Measurements from ENCODE around the gene TRMT44.
A peak's percentile ranks its signal among the peaks of the same experiment; 100 is the strongest.

The TRMT44 gene

DNA sequence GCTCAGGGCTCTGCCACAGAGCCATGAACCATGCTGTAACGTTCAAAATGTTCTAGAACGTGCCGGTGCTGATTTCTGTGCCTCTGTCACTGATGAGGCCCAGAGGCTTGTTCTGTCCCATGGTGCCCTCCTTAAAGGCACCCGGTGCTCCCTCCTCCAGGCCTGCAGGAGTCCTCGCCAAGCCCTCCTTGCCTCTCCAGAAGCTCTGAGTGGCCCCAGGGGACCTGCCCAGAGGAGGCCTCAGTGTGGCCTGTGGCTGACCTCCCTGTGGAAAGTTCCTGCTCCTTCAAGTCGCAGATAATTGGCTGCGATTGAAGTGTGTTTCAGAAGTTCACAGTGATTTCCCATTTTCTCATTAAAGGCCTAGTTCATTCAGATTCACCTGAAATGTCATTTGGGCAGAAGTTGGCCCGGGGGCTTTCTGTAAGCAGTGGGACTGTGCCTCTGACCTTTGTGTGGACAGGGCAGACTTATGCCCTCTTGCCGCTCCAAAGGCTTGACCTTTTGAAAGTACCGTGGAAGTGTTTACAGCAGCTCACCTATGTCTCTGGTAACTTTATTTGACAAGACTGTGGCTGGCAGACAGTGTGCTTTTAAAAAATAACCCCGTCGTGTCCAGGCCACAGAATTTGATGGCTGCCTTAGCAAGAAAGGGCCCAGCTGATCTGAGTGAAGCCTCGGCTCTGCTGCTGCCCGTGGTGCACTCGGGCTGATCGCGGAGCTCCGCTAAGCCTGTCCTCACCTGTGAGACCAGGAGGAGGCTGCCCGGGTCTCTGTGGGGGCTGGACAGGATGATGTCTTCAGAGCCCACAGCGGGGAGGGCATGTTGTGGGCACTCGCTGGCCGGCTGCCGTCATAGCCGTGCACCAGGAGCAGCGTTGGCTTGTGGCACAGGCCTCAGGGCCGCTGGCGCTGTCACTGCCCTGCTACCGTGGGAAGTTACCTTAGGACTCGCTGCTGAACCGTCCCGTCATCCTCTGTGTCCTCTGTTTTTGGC, 25.3 kb downstream of the TRMT44 start:
- DNase-seq (ENCODE audit: low read depth in 2 of 3, low spot score in 1 of 3): no peak

DNA sequence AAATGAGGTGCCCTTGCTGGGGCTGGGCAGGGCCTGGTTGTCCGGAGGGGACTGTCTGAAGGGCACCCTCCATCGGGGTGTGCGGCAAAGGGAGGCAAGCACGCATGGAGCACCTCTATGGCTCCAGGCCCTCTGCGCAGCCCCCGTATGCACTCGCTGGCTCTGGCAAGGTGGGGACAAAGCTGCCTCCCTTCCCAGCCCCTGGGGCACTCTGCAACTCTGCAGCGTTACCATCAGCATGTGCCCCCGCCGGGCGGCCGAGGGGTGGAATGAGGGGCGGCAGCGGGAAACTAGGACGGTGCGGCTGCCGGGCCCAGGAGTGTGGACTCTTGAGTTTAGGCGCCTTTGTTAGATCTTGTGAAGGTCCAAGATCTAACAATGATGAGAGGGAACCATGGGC, 26.4 kb downstream of the TRMT44 start:
- no peak for DNase-seq (ENCODE audit: low read depth in 2 of 3, low spot score in 1 of 3)

DNA sequence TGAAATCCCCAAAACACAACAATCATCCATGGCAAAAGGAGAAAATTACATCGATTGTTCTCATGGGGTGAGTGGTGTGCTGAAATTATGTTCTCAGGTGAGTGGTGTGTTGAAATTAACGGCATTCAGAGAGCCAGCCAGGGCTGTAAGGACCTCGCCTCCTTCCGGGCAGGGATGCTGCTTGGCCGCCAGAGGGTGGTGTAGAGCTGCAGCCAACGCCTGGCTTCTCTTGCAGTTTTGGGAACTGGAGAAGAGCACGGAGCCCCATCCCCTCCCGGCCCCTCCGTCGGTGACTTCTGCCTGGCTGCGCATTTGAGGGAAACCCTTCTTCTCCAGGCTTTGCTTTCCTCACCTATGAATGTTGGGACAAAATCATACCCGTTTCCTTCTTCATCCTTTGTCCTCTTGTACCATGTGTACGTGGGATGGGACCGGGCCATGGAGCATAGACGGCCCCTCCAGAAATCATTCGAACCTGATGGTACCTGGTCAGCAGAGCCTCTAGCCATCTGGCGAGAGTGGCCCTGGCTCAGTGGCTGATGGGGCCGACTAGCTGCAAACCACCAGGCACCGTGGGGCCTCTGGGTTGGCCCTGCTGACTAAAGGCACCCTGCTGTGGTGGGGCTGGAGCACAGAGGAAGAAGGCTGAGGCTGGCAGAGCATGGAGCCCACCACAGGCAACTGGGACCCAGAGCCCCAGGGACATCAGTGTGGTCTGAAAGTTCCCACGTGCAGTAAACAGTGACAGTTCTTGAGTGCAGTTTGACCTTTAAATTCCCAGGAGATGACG, 28.4 kb downstream of the TRMT44 start:
- DNase-seq (ENCODE audit: low read depth in 2 of 3, low spot score in 1 of 3): peak; percentile 13 to 53 (median 44)

DNA sequence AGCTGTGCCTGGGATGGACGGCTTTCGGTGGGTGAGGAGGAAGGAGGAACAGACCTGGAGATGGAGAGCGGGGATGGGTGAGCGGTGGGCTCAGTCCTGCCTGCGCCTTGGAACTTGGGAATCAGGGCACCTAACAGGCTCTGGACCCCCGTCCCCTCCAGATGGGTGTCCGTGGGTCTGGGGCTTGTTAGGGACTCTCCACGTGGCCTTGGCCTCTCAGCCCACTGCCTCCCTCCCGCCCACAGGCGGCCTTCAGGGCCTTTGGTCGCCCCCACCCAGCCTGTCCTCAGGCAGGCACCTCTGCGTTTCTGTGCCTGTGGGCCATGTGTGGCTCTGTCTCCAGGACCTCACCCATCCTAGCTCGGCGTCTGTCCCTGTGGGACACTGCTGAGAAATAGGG, 29.0 kb downstream of the TRMT44 start:
- no peak for DNase-seq (ENCODE audit: low read depth in 2 of 3, low spot score in 1 of 3)

DNA sequence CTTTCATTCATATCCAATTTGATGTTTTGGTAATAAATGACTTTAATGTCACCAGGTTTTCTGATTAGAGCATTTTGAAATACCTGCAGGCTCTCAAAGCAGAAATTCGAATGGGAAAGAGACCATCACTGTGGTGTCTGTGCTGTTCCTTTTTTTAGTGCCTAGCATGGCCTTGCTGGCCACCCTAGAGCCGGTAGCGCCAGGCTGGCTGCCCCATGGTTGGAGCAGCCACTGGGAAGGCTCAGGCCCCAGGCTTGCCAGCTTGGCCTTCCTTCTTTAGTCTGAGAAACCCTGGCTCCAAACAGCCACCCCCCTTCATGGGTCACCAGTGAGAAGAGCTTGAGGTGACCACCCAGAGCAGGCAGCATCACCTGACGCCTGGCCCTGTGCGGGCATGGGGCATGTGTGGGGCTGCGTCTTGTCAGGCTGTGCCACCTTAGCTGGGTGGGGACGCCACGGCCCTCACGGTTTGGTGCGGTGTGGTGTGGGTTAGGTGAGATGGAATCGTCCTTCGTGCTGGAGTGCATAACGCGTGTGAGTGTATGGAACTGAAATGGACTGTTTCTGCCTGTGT, 30.0 kb downstream of the TRMT44 start:
- DNase-seq (ENCODE audit: low read depth in 2 of 3, low spot score in 1 of 3): no peak

DNA sequence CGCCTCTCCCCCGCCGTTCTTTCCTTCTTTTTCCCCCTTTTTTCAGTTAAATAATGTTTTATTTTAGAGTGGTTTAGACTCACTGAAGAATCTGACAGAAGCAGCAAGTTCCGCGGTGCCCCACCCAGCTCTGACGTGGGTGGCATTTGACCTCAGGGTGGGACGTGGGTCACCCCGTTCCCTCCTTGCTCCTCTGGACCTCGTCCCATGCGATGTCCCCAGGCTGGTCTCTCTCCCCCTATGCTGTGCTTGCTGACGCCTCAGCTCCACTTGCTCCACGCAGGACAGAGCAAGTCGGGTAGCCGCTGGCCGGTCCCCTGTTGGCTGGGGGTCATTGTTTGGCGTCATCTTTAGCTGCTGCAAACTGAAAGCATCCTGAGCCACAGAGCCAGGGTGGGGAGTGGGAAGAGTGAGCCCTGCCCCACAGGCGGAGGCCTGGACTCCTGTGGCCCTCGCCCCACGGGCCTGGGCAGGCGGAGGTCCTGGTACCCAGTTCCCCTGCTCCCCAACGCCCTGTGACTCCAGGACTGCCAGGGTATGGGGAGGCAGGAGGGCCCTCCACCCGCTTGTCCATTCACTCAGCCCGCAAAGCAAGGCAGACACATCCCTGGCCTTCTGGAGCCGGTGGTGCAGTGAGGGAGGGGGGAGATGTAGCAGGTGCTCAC, 30.8 kb downstream of the TRMT44 start:
- no peak for DNase-seq (ENCODE audit: low read depth in 2 of 3, low spot score in 1 of 3)

DNA sequence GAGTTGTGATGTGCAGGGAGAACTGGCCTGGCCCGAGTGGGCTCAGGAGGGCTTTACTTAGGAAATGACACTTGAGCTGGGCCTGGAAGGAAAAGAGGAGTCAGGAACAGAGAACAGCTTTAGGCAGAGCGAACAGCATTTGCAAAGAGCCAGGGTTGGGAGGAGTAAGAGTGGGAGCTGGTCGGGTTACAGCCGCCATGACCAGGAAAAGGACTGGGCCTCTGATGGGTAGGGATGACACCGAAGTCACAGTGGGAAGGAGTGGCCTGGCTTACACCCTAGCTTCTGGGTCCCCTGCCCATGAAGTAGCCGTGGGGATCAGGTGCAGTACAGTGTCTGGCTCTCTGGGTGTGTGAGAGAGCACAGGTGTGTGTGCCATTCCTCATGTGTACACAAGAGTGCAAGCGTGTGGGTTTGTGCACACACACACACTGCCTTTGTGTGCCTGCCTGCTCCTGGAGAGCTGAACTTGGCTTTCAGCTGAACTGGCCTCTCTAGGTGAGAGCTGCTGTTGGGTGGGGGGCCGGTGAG, 31.6 kb downstream of the TRMT44 start:
- DNase-seq (ENCODE audit: low read depth in 2 of 3, low spot score in 1 of 3): no peak

DNA sequence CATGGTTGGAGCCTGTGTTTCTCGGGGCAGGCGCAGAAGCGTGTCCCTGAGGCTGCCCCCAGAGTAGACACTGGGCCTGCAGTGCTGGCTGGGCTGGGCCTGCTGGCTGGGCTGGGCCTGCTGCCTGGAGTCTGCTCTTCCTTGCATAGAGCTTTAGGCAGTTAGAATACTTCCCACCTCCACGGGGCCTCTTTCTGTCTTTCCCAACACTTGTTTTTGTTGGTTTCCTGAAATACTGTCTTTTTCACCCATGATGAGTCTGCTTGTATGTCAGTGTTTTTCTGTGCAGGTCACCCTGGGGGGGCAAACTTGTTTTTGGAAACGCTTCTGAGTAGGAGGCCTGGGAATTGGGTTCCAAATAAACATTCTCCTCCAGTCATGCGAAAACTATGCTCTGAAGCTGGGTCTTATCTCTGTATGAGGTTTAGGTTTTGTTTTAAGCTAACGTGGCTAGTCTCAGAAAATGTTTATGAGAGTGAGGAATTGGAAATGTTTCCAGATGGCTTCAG, 32.2 kb downstream of the TRMT44 start:
- DNase-seq (ENCODE audit: low read depth in 2 of 3, low spot score in 1 of 3): no peak

DNA sequence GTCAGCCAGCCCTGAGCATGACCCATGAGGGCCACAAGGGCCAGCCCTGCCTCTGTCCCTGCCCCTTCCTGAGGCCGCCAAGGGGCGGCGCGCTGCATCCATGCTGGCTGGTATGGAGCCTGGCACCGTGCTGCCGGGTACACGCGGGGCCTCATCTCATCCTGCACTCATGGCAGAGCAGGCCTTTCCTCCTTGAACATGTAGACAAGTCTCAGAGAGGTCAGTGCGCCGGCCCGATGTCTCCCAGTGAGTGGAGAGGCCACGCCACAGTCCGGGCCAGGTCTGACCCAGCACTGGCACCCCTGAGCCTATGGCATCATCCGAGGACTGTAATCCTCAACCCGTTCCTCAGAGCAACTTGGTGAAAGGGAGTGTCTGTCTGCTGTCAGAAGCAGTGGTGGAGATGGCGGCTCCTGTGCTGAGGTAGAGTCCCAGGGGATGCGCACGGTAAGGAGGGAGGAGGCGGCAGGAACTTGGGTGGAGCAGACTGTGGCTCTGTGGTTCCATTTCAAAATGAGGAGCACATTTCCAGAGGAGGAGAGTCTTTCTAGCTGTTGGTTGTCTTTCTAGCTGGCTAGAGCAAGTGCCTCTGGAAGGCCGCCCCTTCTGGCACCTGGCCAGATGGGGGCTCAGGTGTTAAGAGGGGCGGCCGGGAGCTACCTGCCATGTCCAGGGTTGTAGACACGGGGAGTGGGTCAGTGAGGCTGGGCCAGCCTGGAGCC, 32.8 kb downstream of the TRMT44 start:
- DNase-seq (ENCODE audit: low read depth in 2 of 3, low spot score in 1 of 3): no peak

DNA sequence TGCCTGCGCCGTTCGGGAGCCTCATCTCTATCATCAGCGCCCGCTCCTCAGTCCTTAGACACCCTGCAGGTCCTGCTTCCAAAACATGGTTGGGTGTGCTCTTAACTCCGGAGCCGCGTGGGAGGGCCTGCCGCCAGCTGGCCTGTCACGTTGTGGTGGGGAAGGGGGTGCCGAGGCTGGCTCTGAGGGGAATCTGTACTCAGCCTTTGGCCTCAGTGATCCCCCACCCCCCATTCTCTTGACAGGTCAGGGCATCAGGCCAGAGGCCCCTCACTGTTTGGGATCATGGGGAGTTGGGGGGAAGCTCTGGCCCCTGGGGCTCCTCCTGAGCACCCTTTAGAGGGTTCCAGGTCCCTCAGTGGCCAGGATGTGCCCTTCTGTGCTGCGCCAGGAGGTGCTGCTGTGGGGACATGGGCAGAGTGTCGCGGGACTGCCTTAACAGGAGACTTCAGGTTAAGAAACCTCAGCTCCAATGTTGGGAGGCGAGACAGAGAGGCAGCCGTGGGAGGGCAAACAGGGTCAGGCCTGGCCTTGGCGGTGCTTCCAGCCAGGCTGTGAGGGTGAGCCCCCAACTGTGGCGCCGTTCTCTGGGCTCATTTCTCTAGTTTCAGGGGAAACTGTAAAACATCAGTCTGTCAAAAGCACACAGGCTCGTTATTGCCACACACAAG, 33.5 kb downstream of the TRMT44 start:
- no peak for DNase-seq (ENCODE audit: low read depth in 2 of 3, low spot score in 1 of 3)

DNA sequence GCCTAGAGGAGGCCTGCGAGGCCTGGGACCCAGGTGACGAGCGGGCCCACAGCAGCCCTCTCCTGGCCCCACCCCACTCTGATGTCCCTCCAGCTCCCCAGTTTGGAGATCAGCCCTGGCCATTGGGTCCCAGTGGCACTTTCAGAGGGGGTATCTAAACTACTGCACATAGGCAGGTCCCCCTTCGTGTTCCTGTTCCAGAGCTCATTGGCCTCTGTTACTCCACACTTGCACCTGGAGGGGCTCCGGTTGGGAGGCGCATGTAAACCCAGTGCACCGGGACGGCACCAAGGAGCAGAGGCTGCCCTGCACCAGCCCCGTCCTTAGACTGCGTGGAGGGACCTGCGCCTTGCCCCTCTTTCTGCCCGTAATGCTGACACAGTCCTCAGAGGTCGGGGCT, 34.3 kb downstream of the TRMT44 start:
- DNase-seq (ENCODE audit: low read depth in 2 of 3, low spot score in 1 of 3): no peak

DNA sequence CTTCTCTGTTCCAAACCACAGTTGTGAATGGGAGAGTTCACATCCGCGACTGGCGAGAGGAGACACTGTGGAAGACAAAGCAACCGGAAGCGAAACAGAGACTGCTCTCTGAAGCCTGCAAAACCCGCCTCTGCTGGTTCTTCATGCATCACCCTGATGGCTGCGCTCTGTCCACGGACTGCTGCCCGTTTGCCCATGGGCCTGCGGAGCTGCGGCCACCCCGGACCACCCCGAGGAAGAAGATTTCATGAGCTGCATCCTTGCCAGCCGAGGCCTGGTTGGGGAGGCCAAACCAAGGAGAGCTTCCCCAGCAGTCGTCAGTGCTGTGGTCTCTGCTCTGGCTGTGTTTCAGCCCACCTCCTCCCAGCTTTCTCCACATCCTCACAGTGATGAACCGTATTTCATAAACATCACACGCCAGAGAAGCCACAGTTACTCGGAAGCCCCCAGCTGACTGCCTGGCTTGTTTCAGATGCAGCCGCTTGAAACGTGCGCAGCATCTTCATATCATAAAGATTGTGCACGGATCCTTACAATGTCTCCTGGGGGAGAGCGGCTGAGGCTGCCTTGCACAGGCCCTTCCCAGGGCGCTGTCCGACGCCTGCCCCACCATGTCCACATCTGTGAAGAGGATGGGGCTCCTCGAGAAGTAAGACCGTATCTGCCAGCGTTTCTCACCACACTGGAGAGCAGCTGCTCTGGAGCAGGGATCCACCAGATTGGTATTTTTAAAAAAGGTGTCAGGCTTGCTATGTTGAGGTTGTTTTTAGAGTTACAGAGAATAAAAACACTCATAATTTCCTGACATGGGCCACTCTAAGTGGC, 35.4 kb downstream of the TRMT44 start:
- DNase-seq (ENCODE audit: low read depth in 2 of 3, low spot score in 1 of 3): no peak

DNA sequence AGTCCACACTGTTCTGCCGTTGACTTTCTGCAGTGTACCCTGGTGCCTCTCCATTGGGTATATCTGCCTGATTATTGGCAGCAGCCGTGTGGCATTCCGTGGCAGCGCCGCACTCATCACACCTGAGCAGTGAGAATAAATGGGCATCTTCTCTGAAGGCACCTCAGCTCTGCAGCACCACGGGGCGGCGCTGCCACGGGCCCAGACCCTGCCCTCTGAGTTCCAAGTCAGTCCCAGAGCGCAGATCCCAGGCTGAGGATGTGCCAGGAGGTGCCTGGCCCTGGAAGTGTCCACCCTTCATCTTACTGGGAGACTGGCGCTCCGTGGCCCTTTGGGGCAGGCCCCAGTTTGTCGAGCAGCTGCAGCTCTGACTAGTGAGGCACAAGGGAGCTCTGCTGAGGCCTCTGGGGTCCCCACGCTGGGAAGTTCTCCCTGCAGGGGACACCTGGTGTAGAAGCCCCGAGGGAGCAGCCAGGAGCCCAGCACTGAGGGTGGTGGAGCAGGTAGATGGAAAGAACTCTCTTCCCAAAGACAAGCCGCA, 36.6 kb downstream of the TRMT44 start:
- DNase-seq (ENCODE audit: low read depth in 2 of 3, low spot score in 1 of 3): no peak

DNA sequence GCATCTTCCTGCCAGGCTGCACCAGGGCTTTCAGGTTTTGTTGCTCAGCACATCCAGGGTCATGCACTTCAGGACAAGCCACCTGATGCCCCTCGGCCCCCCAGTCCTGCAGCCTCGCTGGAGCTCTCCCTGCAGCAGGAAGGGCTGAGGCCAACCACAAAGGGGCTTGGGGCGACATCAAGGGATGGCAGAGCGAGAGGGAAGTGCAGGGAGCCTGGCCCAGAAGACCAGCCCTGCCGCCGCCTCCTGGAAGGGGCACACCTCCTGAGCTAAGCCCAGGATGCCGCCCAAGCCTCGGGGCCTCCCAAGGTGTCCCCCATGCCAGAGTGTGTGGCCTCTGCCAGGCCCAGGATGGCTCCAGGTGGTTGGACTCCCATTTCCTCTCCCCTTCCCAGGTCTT, 37.1 kb downstream of the TRMT44 start:
- DNase-seq (ENCODE audit: low read depth in 2 of 3, low spot score in 1 of 3): no peak

DNA sequence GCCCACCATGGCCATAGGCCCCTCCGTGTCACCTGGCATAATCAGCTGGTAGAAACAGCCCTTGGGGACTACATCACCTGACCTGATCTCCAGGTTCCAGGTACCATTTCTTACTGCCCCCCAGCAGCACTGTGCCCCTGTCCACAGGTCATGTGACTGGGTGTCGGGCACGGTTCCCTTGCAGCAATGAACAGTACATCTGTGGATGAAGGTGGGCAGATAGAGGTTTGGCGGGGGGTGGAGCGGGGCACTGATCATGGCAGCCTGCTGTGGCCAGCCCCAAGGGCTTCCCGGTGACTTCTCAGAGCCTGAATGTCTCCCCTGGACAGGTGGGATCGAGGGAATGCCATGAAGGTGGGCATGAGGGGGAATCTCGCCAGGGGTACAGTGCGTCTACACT, 37.8 kb downstream of the TRMT44 start:
- no peak for DNase-seq (ENCODE audit: low read depth in 2 of 3, low spot score in 1 of 3)

DNA sequence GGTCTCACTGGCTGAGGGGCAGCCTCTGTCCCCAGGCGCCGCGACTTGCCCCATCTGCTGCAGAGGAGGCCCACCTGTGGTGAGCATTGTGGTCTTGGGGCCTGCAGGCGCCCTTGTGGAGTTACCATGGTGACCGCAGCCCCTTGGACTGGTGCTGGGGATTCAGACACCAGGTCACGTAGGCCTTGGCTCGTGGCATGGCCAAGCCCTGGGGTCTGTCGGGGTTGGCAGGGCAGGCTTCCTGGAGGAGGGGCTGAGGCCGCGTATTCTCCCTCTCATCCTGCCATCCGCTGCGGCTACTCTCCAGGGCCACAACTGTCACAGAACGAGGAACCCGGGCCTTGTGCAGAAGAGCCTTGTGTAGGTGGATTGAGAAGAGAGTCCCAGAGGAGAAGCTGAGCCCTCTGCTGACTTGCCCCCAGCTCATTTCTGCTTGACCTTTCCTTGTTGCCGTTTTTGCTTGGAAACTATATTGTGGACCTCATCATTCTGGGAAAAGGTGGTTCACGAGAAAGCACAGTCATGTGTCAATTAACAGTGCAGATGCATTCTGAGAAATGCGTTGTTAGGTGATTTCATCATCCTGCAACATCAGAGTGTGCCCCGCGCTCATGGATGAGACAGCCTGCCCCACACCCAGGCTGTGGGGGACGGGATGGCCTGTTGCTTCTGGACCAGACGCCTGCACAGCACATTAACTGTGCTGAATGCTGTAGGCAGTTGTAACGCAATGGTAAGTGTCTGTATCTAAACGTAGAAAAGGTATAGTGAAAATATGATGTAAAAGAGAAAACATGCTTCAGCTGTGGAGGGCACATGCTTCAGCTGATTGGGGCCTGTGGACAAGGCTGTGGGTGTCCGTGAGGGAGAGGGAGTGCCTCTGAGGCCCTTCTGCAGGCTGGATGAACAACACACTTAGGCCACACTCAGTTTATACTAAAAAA, 38.5 kb downstream of the TRMT44 start:
- DNase-seq (ENCODE audit: low read depth in 2 of 3, low spot score in 1 of 3): no peak

DNA sequence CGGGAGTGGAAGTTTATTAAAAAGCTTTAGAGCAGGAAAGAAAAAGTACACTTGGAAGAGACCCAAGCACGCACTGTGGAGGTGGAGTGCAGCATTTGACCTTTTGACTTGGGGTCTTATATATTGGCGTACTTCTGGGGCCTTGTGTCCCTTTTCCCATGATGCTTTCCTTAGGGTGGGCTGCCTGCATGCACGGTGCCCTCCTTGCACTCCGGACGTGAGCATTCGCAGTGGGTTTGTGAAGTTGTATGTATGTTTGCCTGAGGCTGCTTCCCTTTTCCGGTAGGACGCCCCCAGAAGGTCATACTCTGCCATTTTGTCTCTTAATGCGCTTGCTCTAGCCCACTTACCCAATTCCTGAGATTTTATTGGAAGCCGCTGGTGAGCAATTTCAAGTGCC, 39.6 kb downstream of the TRMT44 start:
- DNase-seq (ENCODE audit: low read depth in 2 of 3, low spot score in 1 of 3): no peak
